SK-N-SH treated with all-trans-retinoic acid at 6 μM for 48 hours (cell line): ENCODE data around the gene RBM19.

Experiments
- ARNTL ChIP-seq: fragments of 450-650 bp; formaldehyde crosslinking; IDR thresholded peaks from 2 replicates; pipeline ENCODE4 v1.5.0; 2020; ENCODE audit warnings: low read depth, mild to moderate bottlenecking, moderate library complexity, borderline replicate concordance
- ISL1 ChIP-seq: fragments of 250-450 bp; sonication (Bioruptor Pico); IDR thresholded peaks from 2 replicates; pipeline ENCODE4 v2.1.2; 2022; ENCODE audit warnings: mild to moderate bottlenecking, moderate library complexity
- PPARA ChIP-seq: fragments of 250-450 bp; sonication (Bioruptor Pico); IDR thresholded peaks from 2 replicates; pipeline ENCODE4 v1.5.0; 2020; ENCODE audit warnings: mild to moderate bottlenecking, borderline replicate concordance
- RARB ChIP-seq: fragments of 250-450 bp; sonication (Bioruptor Pico); IDR thresholded peaks from 2 replicates; pipeline ENCODE4 v1.8.0; 2021; ENCODE audit warnings: mild to moderate bottlenecking, moderate library complexity
- TOX ChIP-seq: fragments of 250-450 bp; sonication (Bioruptor Pico); IDR thresholded peaks from 2 replicates; pipeline ENCODE4 v1.8.0; 2021; ENCODE audit warnings: mild to moderate bottlenecking, moderate library complexity, borderline replicate concordance
- ZC3H10 ChIP-seq: fragments of 250-450 bp; sonication (Bioruptor Pico); IDR thresholded peaks from 2 replicates; pipeline ENCODE4 v1.5.1; 2021; ENCODE audit warnings: mild to moderate bottlenecking, moderate library complexity
- ZFP30 ChIP-seq: fragments of 450-650 bp; formaldehyde crosslinking; IDR thresholded peaks from 2 replicates; pipeline ENCODE4 v1.5.0; 2022; ENCODE audit warnings: mild to moderate bottlenecking, moderate library complexity
- ZNF70 ChIP-seq: fragments of 450-650 bp; formaldehyde crosslinking; IDR thresholded peaks from 2 replicates; pipeline ENCODE4 v1.5.0; 2020; ENCODE audit warnings: mild to moderate bottlenecking, moderate library complexity
- ZNF8 ChIP-seq: fragments of 450-650 bp; formaldehyde crosslinking; IDR thresholded peaks from 2 replicates; pipeline ENCODE4 v1.5.0; 2020; ENCODE audit warnings: mild to moderate bottlenecking, moderate library complexity
- TF ChIP-seq, protein P1 (sequence below): fragments of 250-450 bp; sonication (Bioruptor Pico); IDR thresholded peaks from 2 replicates; pipeline ENCODE4 v1.5.1; 2020; ENCODE audit warnings: low read depth, mild to moderate bottlenecking, moderate library complexity
- TF ChIP-seq, protein P2 (sequence below): fragments of 250-450 bp; sonication (Bioruptor Pico); IDR thresholded peaks from 2 replicates; pipeline ENCODE4 v1.5.0; 2020; ENCODE audit warnings: mild to moderate bottlenecking, moderate library complexity
- TF ChIP-seq, protein P3 (sequence below): fragments of 250-450 bp; sonication (Bioruptor Pico); IDR thresholded peaks from 2 replicates; pipeline ENCODE4 v1.8.0; 2020; ENCODE audit warnings: mild to moderate bottlenecking, moderate library complexity, borderline replicate concordance
- TF ChIP-seq, protein P4 (sequence below): fragments of 250-450 bp; sonication (Bioruptor Pico); IDR thresholded peaks from 2 replicates; pipeline ENCODE4 v1.5.1; 2021; ENCODE audit warnings: mild to moderate bottlenecking, moderate library complexity

DNA sequence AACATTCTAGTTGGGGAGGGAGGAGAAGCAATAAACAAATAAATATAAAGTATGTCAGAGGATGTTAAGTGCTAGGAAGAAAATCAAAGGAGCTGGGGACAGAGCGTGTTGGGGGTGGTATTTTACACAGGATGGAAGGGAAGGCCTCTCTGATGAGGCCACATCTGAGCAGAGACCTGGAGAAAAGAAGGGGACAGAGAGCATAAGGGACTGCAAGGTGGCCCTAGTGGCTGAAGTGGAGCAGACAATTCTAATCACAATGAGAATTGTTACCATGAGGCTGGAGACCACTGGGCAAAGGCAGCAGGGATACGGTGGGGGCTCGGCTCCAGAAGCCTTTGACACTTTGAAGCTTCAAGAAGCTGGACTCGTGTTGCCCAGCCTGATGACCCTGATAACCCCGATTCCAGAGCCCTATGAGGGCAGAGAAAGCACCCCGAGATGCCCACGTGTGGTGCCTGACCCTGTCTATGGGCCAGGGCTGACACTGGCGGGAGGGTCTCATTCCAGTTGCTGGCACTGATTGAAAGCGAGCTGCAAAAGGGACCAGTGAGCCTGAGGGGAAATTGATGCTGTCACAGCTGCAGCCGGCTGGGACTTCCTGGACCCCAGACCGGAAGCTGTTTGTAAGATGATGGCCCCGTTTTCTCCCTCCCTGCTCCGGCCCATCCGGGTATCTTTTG lies 169.1 kb downstream of the RBM19 start:
- no peak for TF ChIP-seq ZC3H10
- no peak for TF ChIP-seq ARNTL
- TF ChIP-seq, protein P1, sequence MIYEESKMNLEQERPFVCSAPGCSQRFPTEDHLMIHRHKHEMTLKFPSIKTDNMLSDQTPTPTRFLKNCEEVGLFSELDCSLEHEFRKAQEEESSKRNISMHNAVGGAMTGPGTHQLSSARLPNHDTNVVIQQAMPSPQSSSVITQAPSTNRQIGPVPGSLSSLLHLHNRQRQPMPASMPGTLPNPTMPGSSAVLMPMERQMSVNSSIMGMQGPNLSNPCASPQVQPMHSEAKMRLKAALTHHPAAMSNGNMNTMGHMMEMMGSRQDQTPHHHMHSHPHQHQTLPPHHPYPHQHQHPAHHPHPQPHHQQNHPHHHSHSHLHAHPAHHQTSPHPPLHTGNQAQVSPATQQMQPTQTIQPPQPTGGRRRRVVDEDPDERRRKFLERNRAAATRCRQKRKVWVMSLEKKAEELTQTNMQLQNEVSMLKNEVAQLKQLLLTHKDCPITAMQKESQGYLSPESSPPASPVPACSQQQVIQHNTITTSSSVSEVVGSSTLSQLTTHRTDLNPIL (CRISPR knock-in tag), result no peak
- TF ChIP-seq ZFP30 (CRISPR knock-in tag), result no peak
- no peak for TF ChIP-seq RARB (CRISPR knock-in tag)
- no peak for TF ChIP-seq TOX (CRISPR knock-in tag)
- no peak for TF ChIP-seq ZNF8 (CRISPR knock-in tag)
- TF ChIP-seq, protein P2, sequence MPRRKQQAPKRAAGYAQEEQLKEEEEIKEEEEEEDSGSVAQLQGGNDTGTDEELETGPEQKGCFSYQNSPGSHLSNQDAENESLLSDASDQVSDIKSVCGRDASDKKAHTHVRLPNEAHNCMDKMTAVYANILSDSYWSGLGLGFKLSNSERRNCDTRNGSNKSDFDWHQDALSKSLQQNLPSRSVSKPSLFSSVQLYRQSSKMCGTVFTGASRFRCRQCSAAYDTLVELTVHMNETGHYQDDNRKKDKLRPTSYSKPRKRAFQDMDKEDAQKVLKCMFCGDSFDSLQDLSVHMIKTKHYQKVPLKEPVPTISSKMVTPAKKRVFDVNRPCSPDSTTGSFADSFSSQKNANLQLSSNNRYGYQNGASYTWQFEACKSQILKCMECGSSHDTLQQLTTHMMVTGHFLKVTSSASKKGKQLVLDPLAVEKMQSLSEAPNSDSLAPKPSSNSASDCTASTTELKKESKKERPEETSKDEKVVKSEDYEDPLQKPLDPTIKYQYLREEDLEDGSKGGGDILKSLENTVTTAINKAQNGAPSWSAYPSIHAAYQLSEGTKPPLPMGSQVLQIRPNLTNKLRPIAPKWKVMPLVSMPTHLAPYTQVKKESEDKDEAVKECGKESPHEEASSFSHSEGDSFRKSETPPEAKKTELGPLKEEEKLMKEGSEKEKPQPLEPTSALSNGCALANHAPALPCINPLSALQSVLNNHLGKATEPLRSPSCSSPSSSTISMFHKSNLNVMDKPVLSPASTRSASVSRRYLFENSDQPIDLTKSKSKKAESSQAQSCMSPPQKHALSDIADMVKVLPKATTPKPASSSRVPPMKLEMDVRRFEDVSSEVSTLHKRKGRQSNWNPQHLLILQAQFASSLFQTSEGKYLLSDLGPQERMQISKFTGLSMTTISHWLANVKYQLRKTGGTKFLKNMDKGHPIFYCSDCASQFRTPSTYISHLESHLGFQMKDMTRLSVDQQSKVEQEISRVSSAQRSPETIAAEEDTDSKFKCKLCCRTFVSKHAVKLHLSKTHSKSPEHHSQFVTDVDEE, result no peak
- TF ChIP-seq, protein P3, sequence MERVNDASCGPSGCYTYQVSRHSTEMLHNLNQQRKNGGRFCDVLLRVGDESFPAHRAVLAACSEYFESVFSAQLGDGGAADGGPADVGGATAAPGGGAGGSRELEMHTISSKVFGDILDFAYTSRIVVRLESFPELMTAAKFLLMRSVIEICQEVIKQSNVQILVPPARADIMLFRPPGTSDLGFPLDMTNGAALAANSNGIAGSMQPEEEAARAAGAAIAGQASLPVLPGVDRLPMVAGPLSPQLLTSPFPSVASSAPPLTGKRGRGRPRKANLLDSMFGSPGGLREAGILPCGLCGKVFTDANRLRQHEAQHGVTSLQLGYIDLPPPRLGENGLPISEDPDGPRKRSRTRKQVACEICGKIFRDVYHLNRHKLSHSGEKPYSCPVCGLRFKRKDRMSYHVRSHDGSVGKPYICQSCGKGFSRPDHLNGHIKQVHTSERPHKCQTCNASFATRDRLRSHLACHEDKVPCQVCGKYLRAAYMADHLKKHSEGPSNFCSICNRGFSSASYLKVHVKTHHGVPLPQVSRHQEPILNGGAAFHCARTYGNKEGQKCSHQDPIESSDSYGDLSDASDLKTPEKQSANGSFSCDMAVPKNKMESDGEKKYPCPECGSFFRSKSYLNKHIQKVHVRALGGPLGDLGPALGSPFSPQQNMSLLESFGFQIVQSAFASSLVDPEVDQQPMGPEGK (CRISPR knock-in tag), result no peak
- TF ChIP-seq ISL1 (CRISPR knock-in tag), result no peak
- no peak for TF ChIP-seq PPARA
- TF ChIP-seq, protein P4, sequence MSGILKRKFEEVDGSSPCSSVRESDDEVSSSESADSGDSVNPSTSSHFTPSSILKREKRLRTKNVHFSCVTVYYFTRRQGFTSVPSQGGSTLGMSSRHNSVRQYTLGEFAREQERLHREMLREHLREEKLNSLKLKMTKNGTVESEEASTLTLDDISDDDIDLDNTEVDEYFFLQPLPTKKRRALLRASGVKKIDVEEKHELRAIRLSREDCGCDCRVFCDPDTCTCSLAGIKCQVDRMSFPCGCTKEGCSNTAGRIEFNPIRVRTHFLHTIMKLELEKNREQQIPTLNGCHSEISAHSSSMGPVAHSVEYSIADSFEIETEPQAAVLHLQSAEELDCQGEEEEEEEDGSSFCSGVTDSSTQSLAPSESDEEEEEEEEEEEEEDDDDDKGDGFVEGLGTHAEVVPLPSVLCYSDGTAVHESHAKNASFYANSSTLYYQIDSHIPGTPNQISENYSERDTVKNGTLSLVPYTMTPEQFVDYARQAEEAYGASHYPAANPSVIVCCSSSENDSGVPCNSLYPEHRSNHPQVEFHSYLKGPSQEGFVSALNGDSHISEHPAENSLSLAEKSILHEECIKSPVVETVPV (CRISPR knock-in tag), result no peak
- TF ChIP-seq ZNF70, result no peak
